Stomach (tissue), 4 donors: ENCODE data around the gene MYZAP.

Experiments used
- POLR2A ChIP-seq, 4 donors: fragments of 450-650 bp; IDR thresholded peaks; one replicate each; pipeline ENCODE4 v1.6.1; 2016; ENCODE audit warnings: antibody characterized with exemption in 4 of 4, control low read depth in 2 of 4, mild to moderate bottlenecking in 1 of 4, moderate library complexity in 1 of 4
- POLR2AphosphoS5 ChIP-seq, 3 donors: sonication (generic); formaldehyde crosslinking; IDR thresholded peaks; one replicate each; pipeline ENCODE4 v1.6.1; 2016; ENCODE audit warnings: antibody characterized with exemption in 3 of 3
- TF ChIP-seq, protein P1 (sequence below), 7 experiments: fragments of 450-650 bp in 4 of 7; fragments of 200-600 bp in 3 of 7; sonication (generic) in 3 of 7; IDR thresholded peaks; one replicate each; pipeline ENCODE4 v1.5.1; 2016 to 2019; ENCODE audit warnings: antibody characterized with exemption in 7 of 7, control low read depth in 2 of 7, mild to moderate bottlenecking in 1 of 7

DNA sequence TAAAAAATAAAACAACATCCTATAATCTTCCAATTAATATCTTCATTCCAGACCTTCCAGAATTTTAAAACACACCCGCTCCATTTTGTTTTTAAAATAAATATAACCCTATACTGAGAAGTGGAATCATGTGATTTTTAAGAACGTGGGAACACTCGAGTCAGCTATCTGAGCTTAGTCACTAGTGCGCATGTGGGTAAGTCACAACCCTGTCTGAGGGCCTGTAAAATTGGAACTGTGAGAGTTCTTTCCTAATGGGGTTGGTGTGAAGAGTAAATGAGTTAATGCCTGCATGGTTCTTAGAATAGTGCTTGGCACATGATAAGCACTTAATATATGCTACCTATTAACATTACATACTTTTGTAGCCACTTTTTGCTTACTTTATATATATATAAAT, 95.0 kb downstream of the MYZAP start:
- TF ChIP-seq, protein P1, sequence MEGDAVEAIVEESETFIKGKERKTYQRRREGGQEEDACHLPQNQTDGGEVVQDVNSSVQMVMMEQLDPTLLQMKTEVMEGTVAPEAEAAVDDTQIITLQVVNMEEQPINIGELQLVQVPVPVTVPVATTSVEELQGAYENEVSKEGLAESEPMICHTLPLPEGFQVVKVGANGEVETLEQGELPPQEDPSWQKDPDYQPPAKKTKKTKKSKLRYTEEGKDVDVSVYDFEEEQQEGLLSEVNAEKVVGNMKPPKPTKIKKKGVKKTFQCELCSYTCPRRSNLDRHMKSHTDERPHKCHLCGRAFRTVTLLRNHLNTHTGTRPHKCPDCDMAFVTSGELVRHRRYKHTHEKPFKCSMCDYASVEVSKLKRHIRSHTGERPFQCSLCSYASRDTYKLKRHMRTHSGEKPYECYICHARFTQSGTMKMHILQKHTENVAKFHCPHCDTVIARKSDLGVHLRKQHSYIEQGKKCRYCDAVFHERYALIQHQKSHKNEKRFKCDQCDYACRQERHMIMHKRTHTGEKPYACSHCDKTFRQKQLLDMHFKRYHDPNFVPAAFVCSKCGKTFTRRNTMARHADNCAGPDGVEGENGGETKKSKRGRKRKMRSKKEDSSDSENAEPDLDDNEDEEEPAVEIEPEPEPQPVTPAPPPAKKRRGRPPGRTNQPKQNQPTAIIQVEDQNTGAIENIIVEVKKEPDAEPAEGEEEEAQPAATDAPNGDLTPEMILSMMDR (IDR thresholded peaks at IDR 0.05) = no peak
- no peak for TF ChIP-seq POLR2A (IDR thresholded peaks at IDR 0.05)
- TF ChIP-seq POLR2AphosphoS5 (IDR thresholded peaks at IDR 0.05) = no peak
